ENCODE data around the gene PEX6. TPM values are rescaled to one million over a fixed set of nuclear protein-coding genes. Genes with fewer than 3 reads are reported as not detected.

PEX6 gene
- total RNA-seq, 1 donor from 2014 or later, result 13.8 TPM

DNA sequence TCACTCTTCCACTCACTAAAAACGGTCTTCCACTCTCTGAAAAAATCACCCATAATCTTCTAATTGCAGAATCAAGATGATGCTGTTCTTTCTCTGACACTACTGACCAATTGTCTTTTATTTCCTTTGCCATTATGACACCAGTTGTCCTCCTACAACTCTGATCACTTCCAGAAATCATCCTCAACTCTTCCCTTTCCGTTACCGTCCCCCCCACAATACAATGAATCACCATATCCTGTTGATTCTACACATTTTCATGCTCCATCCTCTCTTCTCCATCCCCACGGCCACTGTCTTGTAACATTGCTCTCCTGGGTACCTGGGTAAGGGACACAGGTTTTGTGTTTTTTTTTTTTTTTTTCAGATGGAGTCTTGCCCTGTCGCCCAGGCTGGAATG lies 2.9 kb upstream of the PEX6 start:
- TF ChIP-seq, protein P1, sequence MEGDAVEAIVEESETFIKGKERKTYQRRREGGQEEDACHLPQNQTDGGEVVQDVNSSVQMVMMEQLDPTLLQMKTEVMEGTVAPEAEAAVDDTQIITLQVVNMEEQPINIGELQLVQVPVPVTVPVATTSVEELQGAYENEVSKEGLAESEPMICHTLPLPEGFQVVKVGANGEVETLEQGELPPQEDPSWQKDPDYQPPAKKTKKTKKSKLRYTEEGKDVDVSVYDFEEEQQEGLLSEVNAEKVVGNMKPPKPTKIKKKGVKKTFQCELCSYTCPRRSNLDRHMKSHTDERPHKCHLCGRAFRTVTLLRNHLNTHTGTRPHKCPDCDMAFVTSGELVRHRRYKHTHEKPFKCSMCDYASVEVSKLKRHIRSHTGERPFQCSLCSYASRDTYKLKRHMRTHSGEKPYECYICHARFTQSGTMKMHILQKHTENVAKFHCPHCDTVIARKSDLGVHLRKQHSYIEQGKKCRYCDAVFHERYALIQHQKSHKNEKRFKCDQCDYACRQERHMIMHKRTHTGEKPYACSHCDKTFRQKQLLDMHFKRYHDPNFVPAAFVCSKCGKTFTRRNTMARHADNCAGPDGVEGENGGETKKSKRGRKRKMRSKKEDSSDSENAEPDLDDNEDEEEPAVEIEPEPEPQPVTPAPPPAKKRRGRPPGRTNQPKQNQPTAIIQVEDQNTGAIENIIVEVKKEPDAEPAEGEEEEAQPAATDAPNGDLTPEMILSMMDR (IDR thresholded peaks at IDR 0.05; ENCODE audit: partially characterized antibody, unreplicated experiment), result no peak
- no peak overlapping the region for H3K27ac Mint-ChIP-seq (ENCODE audit: unreplicated experiment)
- no peak overlapping the region for H3K4me3 Mint-ChIP-seq (ENCODE audit: unreplicated experiment)
- no peaks in the 10 kb centered on the region for H3K36me3 Mint-ChIP-seq (ENCODE audit: unreplicated experiment)
- H3K9me3 Mint-ChIP-seq (ENCODE audit: unreplicated experiment), result peaks cover 13% of the 10 kb centered on the region
- no peak for DNase-seq
- H3K4me1 Mint-ChIP-seq (ENCODE audit: low read depth, unreplicated experiment), result peaks cover 17% of the 10 kb centered on the region
- peaks cover 8% of the 10 kb centered on the region for H3K27me3 Mint-ChIP-seq (ENCODE audit: unreplicated experiment)

DNA sequence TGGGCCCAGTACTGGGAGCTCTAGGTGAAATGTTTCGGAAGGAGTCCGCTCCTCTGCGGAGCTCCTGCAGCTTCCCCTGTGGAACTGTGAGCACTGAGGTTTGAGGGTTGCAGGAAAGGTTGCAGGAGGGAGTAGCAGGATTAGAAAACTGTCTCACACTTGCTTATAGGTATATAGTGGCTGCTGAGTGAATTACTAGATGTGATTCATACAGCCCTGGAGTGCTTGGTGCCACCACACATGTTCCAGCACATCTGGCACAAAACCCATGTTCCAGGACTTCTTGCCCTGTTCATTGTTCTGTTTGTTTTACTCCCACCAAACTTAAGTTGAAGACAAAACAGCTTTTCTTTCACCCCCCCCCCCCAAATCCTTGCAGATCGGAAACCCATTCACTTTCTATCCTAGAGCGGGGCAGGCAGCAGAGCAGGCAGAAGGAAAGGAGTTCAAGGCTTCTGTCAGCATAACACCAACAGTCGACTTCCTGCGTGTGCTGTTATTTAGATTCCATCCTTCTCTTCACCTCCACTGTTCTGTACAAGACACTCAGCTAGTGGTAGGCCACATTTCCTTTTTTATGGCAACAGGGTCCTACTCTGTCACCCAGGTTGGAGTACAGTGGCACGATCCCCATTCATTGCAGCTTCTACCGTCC lies 669 bp upstream of the PEX6 start:
- no peak for DNase-seq

DNA sequence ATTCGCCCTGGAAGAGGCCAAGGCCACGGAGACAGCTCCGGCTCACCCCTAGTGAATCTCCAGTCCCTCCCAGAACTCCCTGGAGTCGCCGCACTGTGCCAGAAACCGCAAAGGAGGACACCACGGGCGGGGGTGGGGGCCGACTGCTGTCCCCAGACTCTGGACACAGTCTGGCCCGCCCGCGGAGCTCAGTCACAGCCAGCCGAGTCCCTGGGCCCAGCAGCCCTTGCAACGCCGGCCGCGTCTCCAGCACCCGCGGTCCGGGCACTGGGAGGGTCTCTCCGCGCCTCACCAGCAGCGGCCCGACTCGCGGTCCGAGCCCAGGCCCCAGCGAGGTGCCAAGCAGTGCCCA lies 518 bp downstream of the PEX6 start:
- H3K4me3 Mint-ChIP-seq (ENCODE audit: unreplicated experiment), result peak overlapping the region; percentile 90
- peaks cover 4% of the 10 kb centered on the region for H3K9me3 Mint-ChIP-seq (ENCODE audit: unreplicated experiment)
- H3K27me3 Mint-ChIP-seq (ENCODE audit: unreplicated experiment), result peaks cover 5% of the 10 kb centered on the region
- TF ChIP-seq, protein P1 (IDR thresholded peaks at IDR 0.05; ENCODE audit: partially characterized antibody, unreplicated experiment), result no peak
- no peaks in the 10 kb centered on the region for H3K36me3 Mint-ChIP-seq (ENCODE audit: unreplicated experiment)
- H3K27ac Mint-ChIP-seq (ENCODE audit: unreplicated experiment), result no peak overlapping the region
- DNase-seq, result peak; percentile 47
- H3K4me1 Mint-ChIP-seq (ENCODE audit: low read depth, unreplicated experiment), result peaks cover 9% of the 10 kb centered on the region

More for the DNA sequence above, 669 bp upstream of the PEX6 start:
- H3K36me3 Mint-ChIP-seq (ENCODE audit: unreplicated experiment), result no peaks in the 10 kb centered on the region
- H3K27me3 Mint-ChIP-seq (ENCODE audit: unreplicated experiment), result peaks cover 5% of the 10 kb centered on the region
- H3K9me3 Mint-ChIP-seq (ENCODE audit: unreplicated experiment), result peaks cover 4% of the 10 kb centered on the region
- H3K4me3 Mint-ChIP-seq (ENCODE audit: unreplicated experiment), result peak overlapping the region; percentile 96
- peaks cover 10% of the 10 kb centered on the region for H3K4me1 Mint-ChIP-seq (ENCODE audit: low read depth, unreplicated experiment)
- TF ChIP-seq, protein P1 (IDR thresholded peaks at IDR 0.05; ENCODE audit: partially characterized antibody, unreplicated experiment), result no peak
- H3K27ac Mint-ChIP-seq (ENCODE audit: unreplicated experiment), result peak overlapping the region; percentile 85

DNA sequence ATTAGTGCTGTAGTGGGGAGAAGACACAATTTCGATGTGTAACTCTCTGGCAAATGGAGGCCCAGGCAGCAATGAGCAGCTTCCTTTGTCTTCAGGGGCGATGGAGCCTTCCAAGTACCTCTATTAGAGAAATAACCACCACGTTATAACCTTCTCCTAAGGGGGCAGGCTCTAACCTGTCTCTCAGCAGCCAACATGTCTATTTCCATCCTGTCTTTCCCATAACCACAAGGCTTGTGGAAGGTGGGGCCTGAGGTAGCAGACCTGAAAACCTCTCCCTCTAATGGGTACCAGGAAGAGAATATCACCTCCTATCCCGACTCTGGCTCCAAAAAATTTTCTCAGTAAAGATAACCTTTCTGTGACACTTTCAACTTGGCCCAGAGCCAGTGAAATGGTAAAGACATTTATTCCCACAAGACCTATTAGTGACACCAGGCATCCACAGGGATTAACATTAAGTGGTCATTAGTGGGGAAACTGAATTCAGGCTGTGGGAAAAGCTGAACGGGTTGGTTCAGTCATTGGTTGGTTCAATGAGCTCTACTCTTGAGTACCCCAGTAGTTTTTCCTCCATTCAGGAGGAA lies 4.0 kb downstream of the PEX6 start:
- H3K4me1 Mint-ChIP-seq (ENCODE audit: low read depth, unreplicated experiment), result peaks cover 9% of the 10 kb centered on the region
- TF ChIP-seq, protein P1 (IDR thresholded peaks at IDR 0.05; ENCODE audit: partially characterized antibody, unreplicated experiment), result no peak
- H3K36me3 Mint-ChIP-seq (ENCODE audit: unreplicated experiment), result no peaks in the 10 kb centered on the region
- H3K4me3 Mint-ChIP-seq (ENCODE audit: unreplicated experiment), result no peak overlapping the region
- H3K27me3 Mint-ChIP-seq (ENCODE audit: unreplicated experiment), result peaks cover 4% of the 10 kb centered on the region
- no peak for DNase-seq
- H3K9me3 Mint-ChIP-seq (ENCODE audit: unreplicated experiment), result peaks cover 4% of the 10 kb centered on the region
- no peak overlapping the region for H3K27ac Mint-ChIP-seq (ENCODE audit: unreplicated experiment)

DNA sequence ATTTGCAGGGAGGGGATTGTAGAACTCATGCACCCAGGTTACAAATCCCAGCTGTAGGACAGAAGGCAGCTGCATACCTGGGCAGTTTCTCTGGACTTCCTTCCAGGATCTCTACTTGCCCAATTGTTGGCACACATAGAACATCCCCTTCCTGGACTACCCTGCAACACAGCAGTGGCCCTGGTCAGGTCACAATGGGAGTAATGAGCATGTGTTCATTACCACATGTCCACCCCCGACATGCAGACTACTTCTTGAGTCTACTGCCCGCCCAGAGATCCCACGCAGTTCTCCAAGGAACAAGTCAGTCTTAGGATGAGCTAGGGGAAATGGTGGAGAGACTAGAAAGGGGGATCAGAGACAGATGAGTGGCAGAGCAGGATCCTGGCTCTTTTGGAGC lies 5.1 kb downstream of the PEX6 start:
- DNase-seq, result no peak
- Mint-ChIP-seq H3K4me1 (ENCODE audit: low read depth, unreplicated experiment) (peaks cover 3% of the 10 kb centered on the region), H3K9me3 (ENCODE audit: unreplicated experiment) (no peaks in the 10 kb centered on the region), H3K27me3 (ENCODE audit: unreplicated experiment) (peaks cover 2% of the 10 kb centered on the region), H3K4me3 (ENCODE audit: unreplicated experiment) (no peak overlapping the region), H3K36me3 (ENCODE audit: unreplicated experiment) (no peaks in the 10 kb centered on the region), H3K27ac (ENCODE audit: unreplicated experiment) (no peak overlapping the region)
- TF ChIP-seq, protein P1 (IDR thresholded peaks at IDR 0.05; ENCODE audit: partially characterized antibody, unreplicated experiment), result no peak
